SU-DHL-6 (cell line): Measurements from ENCODE around the gene CDH22.

ENCODE experiments used
- H2AFZ ChIP-seq: fragments of 200-600 bp; sonication (generic); 2 replicates; pipeline ENCODE4 v1.6.1; 2014; ENCODE audit warnings: low read depth, mild to moderate bottlenecking, moderate library complexity, mixed read lengths, antibody characterized with exemption, low read length; ENCODE audit not compliant: severe bottlenecking
- H3F3A ChIP-seq: fragments of 200-600 bp; shearing (Covaris generic); 2 replicates; pipeline ENCODE4 v1.6.0; 2016; ENCODE audit warnings: antibody characterized with exemption, mild to moderate bottlenecking; ENCODE audit not compliant: insufficient read depth
- H3K27ac ChIP-seq: fragments of 200-600 bp; sonication (generic); 2 replicates; pipeline ENCODE4 v1.5.1; 2016; ENCODE audit warnings: low read depth, mild to moderate bottlenecking, low read length, moderate library complexity, mixed read lengths
- H3K27me3 ChIP-seq: fragments of 200-600 bp; sonication (generic), shearing (Covaris generic); 2 replicates; pipeline ENCODE4 v1.6.0; 2014; ENCODE audit warnings: mild to moderate bottlenecking, low read length
- H3K36me3 ChIP-seq: fragments of 200-600 bp; sonication (generic); 2 replicates; pipeline ENCODE4 v1.6.1; 2014; ENCODE audit warnings: mild to moderate bottlenecking, low read length, mixed read lengths
- H3K4me2 ChIP-seq: fragments of 300-600, 200-600 bp; shearing (Covaris generic), sonication (generic); 2 replicates; pipeline ENCODE4 v1.6.0; 2014; ENCODE audit warnings: low read length, low read depth, mild to moderate bottlenecking; ENCODE audit not compliant: poor library complexity, severe bottlenecking
- H3K4me3 ChIP-seq: fragments of 200-600 bp; sonication (generic); 2 replicates; pipeline ENCODE4 v1.5.1; 2014; ENCODE audit warnings: antibody characterized with exemption, low read length, mild to moderate bottlenecking, mixed read lengths; ENCODE audit not compliant: insufficient read depth, poor library complexity, severe bottlenecking
- H3K79me2 ChIP-seq: fragments of 200-600 bp; sonication (generic); 2 replicates; pipeline ENCODE4 v1.6.1; 2014; ENCODE audit warnings: mild to moderate bottlenecking, low read length, moderate library complexity; ENCODE audit not compliant: insufficient read depth
- H3K9ac ChIP-seq: fragments of 200-600 bp; sonication (generic); 2 replicates; pipeline ENCODE4 v1.7.0; 2014; ENCODE audit warnings: mild to moderate bottlenecking, low read length
- H3K9me2 ChIP-seq: fragments of 200-600 bp; sonication (generic); replicated peaks from 2 replicates; pipeline ENCODE4 v1.6.1; 2014; ENCODE audit warnings: low read length; ENCODE audit not compliant: insufficient read depth
- H3K9me3 ChIP-seq: fragments of 200-600 bp; sonication (generic); 2 replicates; pipeline ENCODE4 v1.6.1; 2014; ENCODE audit warnings: low read length, mixed read lengths; ENCODE audit not compliant: insufficient read depth
- H4K20me1 ChIP-seq: fragments of 200-600 bp; sonication (generic); 2 replicates; pipeline ENCODE4 v1.6.1; 2014; ENCODE audit warnings: low read depth, mild to moderate bottlenecking, antibody characterized with exemption, low read length, moderate library complexity, mixed read lengths
- CTCF ChIP-seq: fragments of 200-600 bp; sonication (generic); IDR thresholded peaks from one replicate; pipeline ENCODE4 v1.5.1; 2017; ENCODE audit warnings: antibody characterized with exemption, mild to moderate bottlenecking, low read length, moderate library complexity; ENCODE audit not compliant: insufficient read depth, poor library complexity, severe bottlenecking
- EZH2phosphoT487 ChIP-seq: fragments of 200-600 bp; sonication (generic), shearing (Covaris generic); conservative IDR thresholded peaks from 2 replicates; pipeline ENCODE4 v1.6.1; 2018; ENCODE audit warnings: mild to moderate bottlenecking, antibody characterized with exemption, low read length, moderate library complexity, mixed read lengths

CDH22 gene

GRCh38 chr20:46154305-46154704 is 154.0 kb downstream of the CDH22 start:
- Histone ChIP-seq H3K9ac (no peak overlapping the region), H3K36me3 (no peaks in the 10 kb centered on the region), H3K4me2 (no peak overlapping the region), H3K27ac (no peak overlapping the region), H4K20me1 (no peaks in the 10 kb centered on the region), H3K9me2 (no peaks in the 10 kb centered on the region), H3K79me2 (no peaks in the 10 kb centered on the region), H3K9me3 (no peaks in the 10 kb centered on the region), H3K4me3 (no peak overlapping the region), H2AFZ (no peak overlapping the region), H3K27me3 (no peaks in the 10 kb centered on the region), H3F3A (no peaks in the 10 kb centered on the region)
- no peak for TF ChIP-seq CTCF
- TF ChIP-seq EZH2phosphoT487: no peak

GRCh38 chr20:46152824-46153586 is 155.3 kb downstream of the CDH22 start:
- H4K20me1 ChIP-seq: no peaks in the 10 kb centered on the region
- H3K79me2 ChIP-seq: no peaks in the 10 kb centered on the region
- H3K36me3 ChIP-seq: no peaks in the 10 kb centered on the region
- H3K4me2 ChIP-seq: no peak overlapping the region
- no peak overlapping the region for H3K27ac ChIP-seq
- no peak overlapping the region for H2AFZ ChIP-seq
- H3K27me3 ChIP-seq: no peaks in the 10 kb centered on the region
- no peaks in the 10 kb centered on the region for H3K9me2 ChIP-seq
- no peak overlapping the region for H3K9ac ChIP-seq
- no peaks in the 10 kb centered on the region for H3F3A ChIP-seq
- H3K9me3 ChIP-seq: no peaks in the 10 kb centered on the region
- TF ChIP-seq CTCF (no peak), EZH2phosphoT487 (no peak)
- no peak overlapping the region for H3K4me3 ChIP-seq

GRCh38 chr20:46151936-46152335 is 156.4 kb downstream of the CDH22 start:
- no peak overlapping the region for H3K27ac ChIP-seq
- no peaks in the 10 kb centered on the region for H3K9me2 ChIP-seq
- H3K9me3 ChIP-seq: no peaks in the 10 kb centered on the region
- no peak overlapping the region for H3K4me3 ChIP-seq
- no peaks in the 10 kb centered on the region for H3F3A ChIP-seq
- H3K4me2 ChIP-seq: no peak overlapping the region
- TF ChIP-seq CTCF (peak; percentile 43), EZH2phosphoT487 (no peak)
- no peaks in the 10 kb centered on the region for H3K27me3 ChIP-seq
- no peak overlapping the region for H3K9ac ChIP-seq
- H3K36me3 ChIP-seq: no peaks in the 10 kb centered on the region
- no peaks in the 10 kb centered on the region for H4K20me1 ChIP-seq
- H3K79me2 ChIP-seq: no peaks in the 10 kb centered on the region
- H2AFZ ChIP-seq: no peak overlapping the region
